Measurements from ENCODE around the gene GATA1. TPM values are rescaled to one million over a fixed set of nuclear protein-coding genes. Genes with fewer than 3 reads are reported as not detected.

The GATA1 gene
- total RNA-seq, 1 experiment from 2014 or later: 0.34 TPM

- TF ChIP-seq, protein P1, sequence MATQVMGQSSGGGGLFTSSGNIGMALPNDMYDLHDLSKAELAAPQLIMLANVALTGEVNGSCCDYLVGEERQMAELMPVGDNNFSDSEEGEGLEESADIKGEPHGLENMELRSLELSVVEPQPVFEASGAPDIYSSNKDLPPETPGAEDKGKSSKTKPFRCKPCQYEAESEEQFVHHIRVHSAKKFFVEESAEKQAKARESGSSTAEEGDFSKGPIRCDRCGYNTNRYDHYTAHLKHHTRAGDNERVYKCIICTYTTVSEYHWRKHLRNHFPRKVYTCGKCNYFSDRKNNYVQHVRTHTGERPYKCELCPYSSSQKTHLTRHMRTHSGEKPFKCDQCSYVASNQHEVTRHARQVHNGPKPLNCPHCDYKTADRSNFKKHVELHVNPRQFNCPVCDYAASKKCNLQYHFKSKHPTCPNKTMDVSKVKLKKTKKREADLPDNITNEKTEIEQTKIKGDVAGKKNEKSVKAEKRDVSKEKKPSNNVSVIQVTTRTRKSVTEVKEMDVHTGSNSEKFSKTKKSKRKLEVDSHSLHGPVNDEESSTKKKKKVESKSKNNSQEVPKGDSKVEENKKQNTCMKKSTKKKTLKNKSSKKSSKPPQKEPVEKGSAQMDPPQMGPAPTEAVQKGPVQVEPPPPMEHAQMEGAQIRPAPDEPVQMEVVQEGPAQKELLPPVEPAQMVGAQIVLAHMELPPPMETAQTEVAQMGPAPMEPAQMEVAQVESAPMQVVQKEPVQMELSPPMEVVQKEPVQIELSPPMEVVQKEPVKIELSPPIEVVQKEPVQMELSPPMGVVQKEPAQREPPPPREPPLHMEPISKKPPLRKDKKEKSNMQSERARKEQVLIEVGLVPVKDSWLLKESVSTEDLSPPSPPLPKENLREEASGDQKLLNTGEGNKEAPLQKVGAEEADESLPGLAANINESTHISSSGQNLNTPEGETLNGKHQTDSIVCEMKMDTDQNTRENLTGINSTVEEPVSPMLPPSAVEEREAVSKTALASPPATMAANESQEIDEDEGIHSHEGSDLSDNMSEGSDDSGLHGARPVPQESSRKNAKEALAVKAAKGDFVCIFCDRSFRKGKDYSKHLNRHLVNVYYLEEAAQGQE (IDR thresholded peaks at IDR 0.05; ENCODE audit: low read depth): no peak
- no peak for TF ChIP-seq EZH2phosphoT487 (IDR thresholded peaks at IDR 0.05; ENCODE audit: borderline replicate concordance)
- TF ChIP-seq TCF7L2 (IDR thresholded peaks at IDR 0.05; ENCODE audit: borderline replicate concordance, extremely low read depth, insufficient read depth, insufficient read length): no peak
- TF ChIP-seq ZNF274 (IDR thresholded peaks at IDR 0.05; ENCODE audit: low read depth, low read length): no peak
- no peak for TF ChIP-seq CBX3 (IDR thresholded peaks at IDR 0.05; ENCODE audit: low read depth)
- TF ChIP-seq POLR2A (IDR thresholded peaks at IDR 0.05; ENCODE audit: borderline replicate concordance, extremely low read depth, insufficient read depth, insufficient read length): no peak
- no peak for TF ChIP-seq POLR2AphosphoS5 (IDR thresholded peaks at IDR 0.05; ENCODE audit: low read depth, low read length)
- no peak for TF ChIP-seq SP1 (IDR thresholded peaks at IDR 0.05; ENCODE audit: low read depth)
- no peak for TF ChIP-seq SRF (IDR thresholded peaks at IDR 0.05; ENCODE audit: low read depth)
- no peak for TF ChIP-seq RAD21 (IDR thresholded peaks at IDR 0.05; ENCODE audit: low read depth)
- TF ChIP-seq, protein P2, sequence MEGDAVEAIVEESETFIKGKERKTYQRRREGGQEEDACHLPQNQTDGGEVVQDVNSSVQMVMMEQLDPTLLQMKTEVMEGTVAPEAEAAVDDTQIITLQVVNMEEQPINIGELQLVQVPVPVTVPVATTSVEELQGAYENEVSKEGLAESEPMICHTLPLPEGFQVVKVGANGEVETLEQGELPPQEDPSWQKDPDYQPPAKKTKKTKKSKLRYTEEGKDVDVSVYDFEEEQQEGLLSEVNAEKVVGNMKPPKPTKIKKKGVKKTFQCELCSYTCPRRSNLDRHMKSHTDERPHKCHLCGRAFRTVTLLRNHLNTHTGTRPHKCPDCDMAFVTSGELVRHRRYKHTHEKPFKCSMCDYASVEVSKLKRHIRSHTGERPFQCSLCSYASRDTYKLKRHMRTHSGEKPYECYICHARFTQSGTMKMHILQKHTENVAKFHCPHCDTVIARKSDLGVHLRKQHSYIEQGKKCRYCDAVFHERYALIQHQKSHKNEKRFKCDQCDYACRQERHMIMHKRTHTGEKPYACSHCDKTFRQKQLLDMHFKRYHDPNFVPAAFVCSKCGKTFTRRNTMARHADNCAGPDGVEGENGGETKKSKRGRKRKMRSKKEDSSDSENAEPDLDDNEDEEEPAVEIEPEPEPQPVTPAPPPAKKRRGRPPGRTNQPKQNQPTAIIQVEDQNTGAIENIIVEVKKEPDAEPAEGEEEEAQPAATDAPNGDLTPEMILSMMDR (IDR thresholded peaks at IDR 0.05 in 2 of 3, conservative IDR thresholded peaks at IDR 0.05 in 1 of 3; ENCODE audit: borderline replicate concordance in 1 of 3, insufficient read depth in 1 of 3, low read depth in 2 of 3, low read length in 2 of 3): no peak
- no peak for TF ChIP-seq EGR1 (IDR thresholded peaks at IDR 0.05; ENCODE audit: low read depth)
Measured at GRCh38 chrX:48794340-48794910, 8.0 kb downstream of the GATA1 start (continued).
